Parathyroid adenoma (tissue), 2 donors: ENCODE data around the gene FUT1.

Experiments used
- H2AFZ ChIP-seq: fragments of 300-600 bp; sonication (generic); one replicate; pipeline ENCODE4 v1.7.0; 2017; ENCODE audit warnings: antibody characterized with exemption, mild to moderate bottlenecking
- H3K27ac ChIP-seq: fragments of 300-600 bp; sonication (generic); one replicate; pipeline ENCODE4 v1.7.0; 2017
- H3K27me3 ChIP-seq: fragments of 300-600 bp; sonication (generic); one replicate; pipeline ENCODE4 v1.7.0; 2017; ENCODE audit warnings: low read length; ENCODE audit not compliant: control insufficient read depth, insufficient read depth
- H3K36me3 ChIP-seq: fragments of 300-600 bp; sonication (generic); one replicate; pipeline ENCODE4 v1.7.0; 2017; ENCODE audit warnings: low read length; ENCODE audit not compliant: control insufficient read depth, insufficient read depth
- H3K4me1 ChIP-seq: fragments of 300-600 bp; sonication (generic); one replicate; pipeline ENCODE4 v1.7.0; 2017; ENCODE audit warnings: control low read depth
- H3K4me2 ChIP-seq: fragments of 300-600 bp; sonication (generic); one replicate; pipeline ENCODE4 v1.7.0; 2017; ENCODE audit warnings: low read length
- H3K4me3 ChIP-seq: fragments of 300-600 bp; sonication (generic); one replicate; pipeline ENCODE4 v1.7.0; 2017; ENCODE audit warnings: low read depth, low read length
- H3K79me2 ChIP-seq: fragments of 300-600 bp; sonication (generic); one replicate; pipeline ENCODE4 v1.7.0; 2017; ENCODE audit warnings: control low read depth
- H3K9ac ChIP-seq: fragments of 300-600 bp; sonication (generic); one replicate; pipeline ENCODE4 v1.7.0; 2017; ENCODE audit warnings: mild to moderate bottlenecking
- H3K9me3 ChIP-seq: fragments of 300-600 bp; sonication (generic); one replicate; pipeline ENCODE4 v1.7.0; 2017; ENCODE audit warnings: low read length; ENCODE audit not compliant: control insufficient read depth
- CTCF ChIP-seq: fragments of 300-600 bp; sonication (generic); IDR thresholded peaks from one replicate; pipeline ENCODE4 v1.7.0; 2017; ENCODE audit warnings: antibody characterized with exemption, mild to moderate bottlenecking
- donor health status: primary hyperparathyroidism.

Gene FUT1

GRCh38 chr19:48779636-48780035 is 27.2 kb upstream of the FUT1 start:
- Histone ChIP-seq H3K79me2 (no peaks in the 10 kb centered on the region), H3K9me3 (no peaks in the 10 kb centered on the region), H3K27me3 (no peaks in the 10 kb centered on the region), H3K4me1 (peaks cover 14% of the 10 kb centered on the region), H3K4me2 (no peak overlapping the region), H3K9ac (no peak overlapping the region), H2AFZ (no peak overlapping the region), H3K36me3 (no peaks in the 10 kb centered on the region), H3K27ac (no peak overlapping the region), H3K4me3 (no peak overlapping the region)
- no peak for TF ChIP-seq CTCF

GRCh38 chr19:48777720-48778119 is 25.3 kb upstream of the FUT1 start:
- no peak overlapping the region for H3K27ac ChIP-seq
- peaks cover 14% of the 10 kb centered on the region for H3K4me1 ChIP-seq
- H3K9ac ChIP-seq, result no peak overlapping the region
- no peaks in the 10 kb centered on the region for H3K27me3 ChIP-seq
- no peak overlapping the region for H2AFZ ChIP-seq
- no peak for TF ChIP-seq CTCF
- no peaks in the 10 kb centered on the region for H3K36me3 ChIP-seq
- H3K79me2 ChIP-seq, result no peaks in the 10 kb centered on the region
- H3K4me3 ChIP-seq, result no peak overlapping the region
- H3K9me3 ChIP-seq, result no peaks in the 10 kb centered on the region
- H3K4me2 ChIP-seq, result no peak overlapping the region

- Histone ChIP-seq H2AFZ (no peak overlapping the region), H3K4me3 (no peak overlapping the region), H3K9ac (no peak overlapping the region), H3K36me3 (no peaks in the 10 kb centered on the region), H3K4me2 (no peak overlapping the region), H3K9me3 (no peaks in the 10 kb centered on the region), H3K4me1 (peaks cover 14% of the 10 kb centered on the region), H3K27me3 (no peaks in the 10 kb centered on the region), H3K27ac (no peak overlapping the region), H3K79me2 (no peaks in the 10 kb centered on the region)
- no peak for TF ChIP-seq CTCF
Observed at GRCh38 chr19:48777139-48777538, 24.7 kb upstream of the FUT1 start.

GRCh38 chr19:48772503-48772953 is 20.1 kb upstream of the FUT1 start:
- no peaks in the 10 kb centered on the region for H3K36me3 ChIP-seq
- H3K4me3 ChIP-seq, result no peak overlapping the region
- no peaks in the 10 kb centered on the region for H3K9me3 ChIP-seq
- no peaks in the 10 kb centered on the region for H3K79me2 ChIP-seq
- no peak for TF ChIP-seq CTCF
- H3K9ac ChIP-seq, result no peak overlapping the region
- H3K4me2 ChIP-seq, result peak overlapping the region; percentile 27
- H3K27me3 ChIP-seq, result no peaks in the 10 kb centered on the region
- no peak overlapping the region for H3K27ac ChIP-seq
- H2AFZ ChIP-seq, result no peak overlapping the region
- no peaks in the 10 kb centered on the region for H3K4me1 ChIP-seq

GRCh38 chr19:48770734-48771472 is 18.5 kb upstream of the FUT1 start:
- Histone ChIP-seq H3K27me3 (no peaks in the 10 kb centered on the region), H3K27ac (no peak overlapping the region), H3K9ac (no peak overlapping the region)

More at GRCh38 chr19:48770734-48771472, 18.5 kb upstream of the FUT1 start:
- no peaks in the 10 kb centered on the region for H3K79me2 ChIP-seq
- peak overlapping the region; percentile 22 for H2AFZ ChIP-seq
- no peaks in the 10 kb centered on the region for H3K9me3 ChIP-seq
- no peak overlapping the region for H3K4me3 ChIP-seq
- H3K4me2 ChIP-seq, result no peak overlapping the region
- no peaks in the 10 kb centered on the region for H3K4me1 ChIP-seq
- TF ChIP-seq CTCF, result no peak
- no peaks in the 10 kb centered on the region for H3K36me3 ChIP-seq
